ENCODE data around the gene UGT1A7.
"Not testable (repeated sequence)": the region's sequence is repeated elsewhere in the genome, so short reads cannot be mapped to it uniquely, and the experiment has no call there.

Gene UGT1A7

DNA sequence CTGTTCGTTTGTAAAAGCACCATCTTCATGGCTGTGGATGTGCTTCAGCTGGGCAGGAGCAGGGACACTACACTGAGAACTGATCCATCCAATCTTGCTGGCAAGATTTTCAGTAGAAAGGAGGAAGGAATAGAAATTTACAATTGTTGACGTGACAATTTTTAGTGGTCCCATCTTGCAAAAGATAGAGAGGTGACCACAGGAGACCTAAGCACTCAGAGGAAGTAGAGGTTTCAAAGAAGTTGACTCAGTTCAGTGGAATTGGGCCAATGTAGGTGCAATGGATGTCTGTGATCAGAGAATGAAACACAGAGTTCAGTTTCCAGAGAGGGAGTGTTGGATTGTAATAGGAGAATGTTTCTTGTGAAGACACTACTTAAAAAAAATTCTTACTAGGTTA lies 32.4 kb downstream of the UGT1A7 start:
- DNase-seq: no peak

GRCh38 chr2:233718552-233718951 lies 36.9 kb downstream of the UGT1A7 start, which contains the start of gene UGT1A4:
TSS of gene UGT1A4 (plus strand) at chr2:233718736. CDS start at chr2:233718821, 85 bp downstream.
- DNase-seq: no peak

- DNase-seq: no peak
Observed at GRCh38 chr2:233728723-233729301, 47.1 kb downstream of the UGT1A7 start, which contains the start of gene UGT1A3. TSS of gene UGT1A3 (plus strand) at chr2:233729042. CDS start at chr2:233729127, 85 bp downstream.

DNA sequence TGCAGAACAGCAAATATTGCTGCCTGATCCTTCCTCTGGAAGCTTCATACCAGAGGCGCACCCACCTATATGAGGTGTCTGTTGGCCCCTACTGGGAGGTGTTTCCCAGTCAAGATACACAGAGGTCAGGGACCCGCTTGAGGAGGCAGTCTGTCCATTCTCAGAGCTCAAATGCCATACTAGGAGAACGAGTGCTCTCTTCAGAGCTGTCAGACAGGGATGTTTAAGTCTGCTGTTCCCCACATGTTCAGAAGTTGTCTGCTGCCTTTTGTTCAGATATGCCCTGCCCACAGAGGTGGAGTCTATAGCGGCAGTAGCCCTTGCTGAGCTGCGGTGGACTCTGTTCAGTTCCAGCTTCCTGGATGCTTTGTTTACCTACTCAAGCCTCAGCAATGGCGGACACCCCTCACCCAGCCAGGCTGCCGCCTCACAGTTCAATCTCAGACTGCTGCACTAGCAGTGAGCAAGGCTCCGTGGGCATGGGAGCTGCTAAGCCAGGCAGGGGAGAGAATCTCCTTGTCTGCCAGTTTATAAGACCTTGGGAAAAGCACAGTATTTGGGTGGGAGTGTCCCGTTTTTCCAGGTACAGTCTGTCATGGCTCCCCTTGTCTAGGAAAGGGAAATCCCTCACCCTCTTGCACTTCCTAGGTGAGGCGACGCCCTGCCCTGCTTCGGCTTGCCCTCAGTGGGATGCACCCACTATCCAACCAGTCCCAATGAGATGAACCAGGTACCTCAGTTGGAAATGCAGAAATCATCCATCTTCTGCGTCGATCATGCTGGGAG lies 55.4 kb downstream of the UGT1A7 start:
- not testable (repeated sequence) for DNase-seq

DNA sequence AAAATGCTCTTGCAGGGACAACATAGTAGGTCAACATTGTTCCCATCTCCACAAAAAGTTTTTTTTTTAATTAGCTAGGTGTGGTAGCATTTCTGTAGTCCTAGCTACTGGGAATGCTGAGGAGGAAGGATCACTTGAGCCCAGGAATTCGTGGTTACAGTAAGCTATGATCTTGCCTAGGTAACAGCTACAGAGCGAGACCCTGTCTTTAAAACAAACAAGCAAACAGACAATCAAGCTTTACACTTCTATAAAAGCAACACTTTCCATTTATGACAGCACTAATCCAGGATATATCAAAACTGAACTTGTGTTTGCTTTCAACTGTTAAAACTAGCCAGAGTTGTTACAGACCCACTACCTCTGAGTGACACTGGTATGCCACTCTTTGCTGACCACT lies 59.2 kb downstream of the UGT1A7 start:
- DNase-seq: no peak

DNA sequence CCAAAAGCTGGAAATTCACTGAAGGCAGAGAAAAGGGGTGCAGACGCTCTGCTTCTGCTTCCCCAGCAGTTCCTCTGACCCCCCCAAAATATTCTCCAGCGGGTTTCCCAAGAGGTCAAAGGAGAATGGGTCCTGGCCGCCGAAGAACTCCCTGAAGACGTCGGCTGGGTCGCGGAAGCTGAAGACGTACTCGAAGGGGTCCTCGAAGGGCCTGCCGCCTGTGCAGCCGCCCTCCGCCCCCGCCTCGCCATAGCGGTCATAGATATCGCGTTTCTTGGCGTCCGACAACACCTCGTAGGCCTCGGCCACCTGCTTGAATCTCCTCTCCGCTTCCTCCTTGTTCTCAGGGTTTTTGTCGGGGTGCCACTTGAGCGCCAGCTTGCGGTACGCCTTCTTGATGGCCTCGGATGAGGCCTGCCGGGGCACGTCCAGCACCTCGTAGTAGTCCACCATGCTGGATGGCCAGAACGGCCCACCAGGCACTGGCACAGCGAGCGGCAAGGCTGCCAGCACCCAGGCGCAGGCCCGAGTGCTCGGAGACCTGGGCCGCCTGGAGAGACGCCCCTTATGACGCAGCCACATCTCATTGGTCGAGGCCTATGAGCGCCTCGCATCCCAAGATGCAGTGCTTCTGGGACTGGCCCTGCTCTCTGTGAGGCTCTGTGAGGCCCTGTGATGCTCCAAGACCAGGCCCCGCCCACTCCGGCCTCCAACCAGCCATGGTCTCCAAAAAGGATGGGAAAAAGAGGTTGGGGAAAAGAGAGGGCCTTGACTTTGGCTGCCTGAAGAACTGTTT lies 62.0 kb downstream of the UGT1A7 start:
- DNase-seq: no peak

DNA sequence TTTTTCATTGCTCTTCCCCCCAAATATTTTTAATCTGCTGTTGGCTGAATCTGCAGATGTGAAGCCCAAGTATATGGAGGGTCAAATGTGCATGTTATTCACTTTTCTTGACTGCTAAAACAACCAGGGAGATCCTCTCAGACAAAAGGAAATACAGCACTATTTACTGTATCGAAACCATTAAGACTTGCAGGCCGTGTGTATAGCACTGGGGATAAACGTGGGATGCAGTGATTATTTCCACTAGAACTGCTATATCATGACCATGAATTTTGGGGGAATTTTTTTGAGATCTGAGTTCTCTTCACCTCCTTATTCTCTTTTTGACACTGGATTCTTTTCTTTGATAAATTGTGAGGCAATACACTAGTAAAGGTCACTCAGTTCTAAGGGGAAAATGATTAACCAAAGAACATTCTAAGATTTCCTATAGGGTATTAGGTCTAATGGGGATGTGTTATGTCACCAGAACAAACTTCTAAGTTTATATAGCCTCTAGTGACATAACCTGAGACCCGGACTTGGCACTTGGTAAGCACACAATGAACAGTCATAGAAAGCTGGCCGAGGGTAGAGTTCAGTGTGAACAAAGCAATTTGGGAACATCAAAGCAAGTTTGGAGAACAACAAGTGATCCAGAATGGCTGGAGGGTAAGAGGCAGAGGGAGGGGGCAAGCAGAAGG lies 63.5 kb downstream of the UGT1A7 start:
- DNase-seq: no peak

- DNase-seq: not testable (repeated sequence)
Observed at GRCh38 chr2:233745838-233746237, 64.1 kb downstream of the UGT1A7 start.

DNA sequence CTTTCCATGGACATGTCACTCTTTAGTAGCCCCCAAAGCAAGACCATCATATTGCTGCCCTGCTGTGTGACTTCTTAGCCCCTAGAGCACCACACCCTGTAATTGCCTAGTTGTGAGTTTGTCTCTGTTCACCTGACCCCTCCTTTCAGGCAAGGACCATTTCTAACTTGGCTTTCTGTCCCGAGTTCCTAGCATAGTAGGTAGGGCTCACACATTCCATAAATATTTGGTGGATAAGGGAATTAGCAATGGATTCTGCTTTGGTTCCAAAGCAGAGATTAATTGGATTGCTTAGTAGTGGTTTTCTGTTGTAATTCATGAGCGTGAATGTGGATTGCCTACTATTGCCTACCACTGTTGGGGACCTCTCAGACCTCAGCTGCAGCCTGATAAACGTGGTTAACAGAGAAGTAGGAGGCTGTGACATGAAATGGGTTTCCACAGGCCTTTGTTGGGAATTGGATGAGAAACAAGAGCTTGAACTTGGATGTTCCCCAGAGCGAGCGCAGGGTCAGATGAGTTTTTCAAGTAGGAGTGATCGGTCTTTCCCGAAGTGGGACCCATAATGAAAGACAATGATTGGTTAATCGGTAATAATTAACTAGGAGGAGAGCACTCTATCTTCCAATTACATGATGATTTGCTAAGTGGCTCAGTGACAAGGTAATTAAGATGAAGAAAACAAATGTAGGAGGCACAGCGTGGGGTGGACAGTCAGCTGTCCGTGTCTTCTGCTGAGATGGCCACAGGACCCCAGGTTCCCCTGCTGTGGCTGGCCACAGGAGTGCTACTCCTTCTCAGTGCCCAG lies 65.0 kb downstream of the UGT1A7 start:
- no peak for DNase-seq

DNA sequence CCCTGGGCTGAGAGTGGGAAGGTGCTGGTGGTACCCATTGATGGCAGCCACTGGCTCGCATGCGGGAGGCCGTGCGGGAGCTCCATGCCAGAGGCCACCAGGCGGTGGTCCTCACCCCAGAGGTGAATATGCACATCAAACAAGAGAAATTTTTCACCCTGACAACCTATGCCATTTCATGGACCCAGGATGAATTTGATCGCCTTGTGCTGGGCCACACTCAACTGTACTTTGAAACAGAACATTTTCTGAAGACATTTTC lies 65.5 kb downstream of the UGT1A7 start:
- DNase-seq: no peak

GRCh38 chr2:233750689-233751088 lies 69.0 kb downstream of the UGT1A7 start:
- DNase-seq: not testable (repeated sequence)

DNA sequence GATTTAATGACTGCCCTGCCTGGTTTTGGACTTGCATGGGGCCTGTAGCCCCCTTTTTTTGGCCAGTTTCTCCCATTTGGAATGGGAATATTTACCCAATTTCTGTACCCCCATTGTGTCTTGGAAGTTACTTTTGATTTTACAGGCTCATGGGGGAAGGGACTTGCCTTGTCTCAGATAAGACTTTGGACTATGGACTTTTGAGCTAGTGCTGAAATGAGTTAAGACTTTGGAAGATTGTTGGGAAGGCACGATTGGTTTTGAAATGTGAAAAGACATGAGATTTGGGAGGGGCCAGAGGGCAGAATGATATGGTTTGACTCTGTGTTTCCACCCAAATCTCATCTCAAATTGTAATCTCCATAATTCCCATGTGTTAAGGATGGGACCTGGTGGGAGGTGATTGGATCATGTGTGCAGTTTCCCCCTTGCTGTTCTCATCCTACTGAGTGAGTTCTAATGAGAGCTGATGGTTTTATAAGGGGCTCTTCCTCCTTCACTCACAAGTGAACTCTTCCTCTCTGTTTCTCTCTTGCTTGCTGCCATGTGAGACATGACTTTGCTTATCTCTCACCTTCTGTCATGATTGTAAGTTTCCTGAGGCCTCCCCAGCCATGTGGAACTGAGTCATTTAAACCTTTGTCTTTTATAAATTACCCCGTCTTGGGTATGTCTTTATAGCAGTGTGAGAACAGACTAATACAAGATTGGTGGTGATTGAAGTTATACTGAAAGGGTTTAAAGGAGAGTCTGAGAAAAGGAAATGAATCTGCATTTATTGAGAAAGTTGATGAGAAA lies 69.7 kb downstream of the UGT1A7 start:
- DNase-seq: not testable (repeated sequence)

DNA sequence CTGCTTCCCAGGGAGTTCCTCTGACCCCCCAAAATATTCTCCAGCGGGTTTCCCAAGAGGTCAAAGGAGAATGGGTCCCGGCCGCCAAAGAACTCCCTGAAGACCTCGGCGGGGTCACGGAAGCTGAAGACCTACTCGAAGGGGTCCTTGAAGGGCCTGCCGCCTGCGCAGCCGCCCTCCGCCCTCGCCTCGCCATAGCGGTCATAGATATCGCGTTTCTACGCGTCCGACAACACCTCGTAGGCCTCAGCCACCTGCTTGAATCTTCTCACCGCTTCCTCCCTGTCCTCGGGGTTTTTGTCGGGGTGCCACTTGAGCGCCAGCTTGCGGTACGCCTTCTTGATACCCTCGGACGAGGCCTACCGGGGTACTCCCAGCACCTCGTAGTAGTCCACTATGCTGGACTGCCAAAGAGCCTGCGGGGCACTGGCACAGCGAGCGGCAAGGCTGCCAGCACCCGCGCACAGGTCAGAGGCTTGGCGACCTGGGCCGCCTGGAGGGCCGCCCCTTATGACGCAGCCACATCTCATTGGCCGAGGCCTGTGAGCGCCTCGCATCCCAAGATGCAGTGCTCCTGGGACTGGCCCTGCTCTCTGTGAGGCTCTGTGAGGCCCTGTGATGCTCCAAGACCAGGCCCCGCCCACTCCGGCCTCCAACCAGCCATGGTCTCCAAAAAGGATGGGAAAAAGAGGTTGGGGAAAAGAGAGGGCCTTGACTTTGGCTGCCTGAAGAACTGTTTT lies 73.3 kb downstream of the UGT1A7 start:
- DNase-seq: no peak

- no peak for DNase-seq
Observed at GRCh38 chr2:233756429-233757081, 74.9 kb downstream of the UGT1A7 start.

DNA sequence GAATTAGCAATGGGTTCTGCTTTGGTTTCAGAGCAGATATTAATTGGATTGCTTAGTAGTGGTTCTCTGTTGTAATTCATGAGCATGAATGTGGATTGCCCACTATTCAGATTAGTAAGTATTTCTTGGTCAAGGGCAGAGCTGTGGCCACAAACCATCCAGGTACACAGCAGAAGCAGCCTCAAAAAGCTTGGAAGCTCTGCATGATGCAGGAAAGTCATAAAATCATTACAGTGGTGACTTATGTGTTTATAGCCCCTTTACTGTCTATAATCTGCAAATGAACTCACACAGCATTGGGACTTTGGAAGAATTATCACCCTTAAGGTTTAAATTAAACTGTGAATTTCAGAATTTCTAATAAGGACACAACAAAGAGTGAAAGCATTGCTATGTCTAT lies 76.4 kb downstream of the UGT1A7 start:
- no peak for DNase-seq

- DNase-seq: no peak
Observed at GRCh38 chr2:233758849-233759248, 77.1 kb downstream of the UGT1A7 start.

GRCh38 chr2:233760043-233760442 lies 78.3 kb downstream of the UGT1A7 start, which contains the start of gene UGT1A1:
TSS of gene UGT1A1 (plus strand) at chr2:233760270. CDS start at chr2:233760288, 18 bp downstream.
- no peak for DNase-seq

DNA sequence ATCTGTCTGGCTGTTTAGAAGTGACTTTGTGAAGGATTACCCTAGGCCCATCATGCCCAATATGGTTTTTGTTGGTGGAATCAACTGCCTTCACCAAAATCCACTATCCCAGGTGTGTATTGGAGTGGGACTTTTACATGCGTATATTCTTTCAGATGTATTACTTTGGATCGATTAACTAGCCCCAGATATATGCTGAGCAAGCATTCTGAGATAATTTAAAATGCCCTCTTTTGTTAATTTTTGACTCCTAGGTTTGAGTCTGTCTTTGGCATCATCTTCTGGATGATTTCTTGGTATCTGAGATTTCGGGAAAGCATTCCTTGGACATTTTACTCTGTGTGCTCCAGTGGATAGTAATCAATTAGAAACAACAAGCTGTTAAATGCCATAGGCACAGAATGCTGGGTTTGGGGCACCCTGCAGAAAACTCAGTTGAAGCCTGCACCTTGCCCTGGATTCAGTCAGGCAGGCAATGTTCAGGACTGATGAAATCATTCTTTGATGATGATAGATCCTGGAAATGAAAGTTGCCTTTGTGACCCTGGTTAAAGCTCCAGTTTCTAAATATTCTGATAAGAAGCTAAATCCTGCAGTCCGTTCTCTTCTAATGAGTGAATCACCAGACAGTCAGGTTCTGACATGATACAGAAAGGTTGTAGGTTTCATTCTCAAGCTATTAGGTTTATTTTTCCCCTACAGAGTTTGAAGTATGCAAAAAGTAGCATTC lies 79.5 kb downstream of the UGT1A7 start:
- DNase-seq: no peak

DNA sequence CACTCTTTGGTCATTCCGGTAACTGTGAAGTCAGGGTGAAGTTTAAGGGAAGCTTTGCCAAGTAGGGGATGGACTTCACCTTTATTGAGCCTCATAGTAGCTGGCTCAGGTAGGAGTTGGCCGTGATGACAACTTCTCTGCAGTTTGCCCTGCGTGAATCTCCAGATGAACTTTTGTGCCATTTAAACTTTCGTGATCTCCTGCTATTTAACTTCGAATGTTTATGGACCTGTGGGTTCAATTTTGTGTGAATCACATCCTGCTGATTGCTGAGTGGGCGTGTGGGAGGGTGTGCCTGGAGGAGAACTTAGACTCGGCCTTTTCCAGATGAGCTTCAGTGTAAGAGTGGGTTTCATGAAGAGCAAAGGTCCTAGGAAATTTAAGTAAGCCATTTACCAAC lies 82.6 kb downstream of the UGT1A7 start:
- no peak for DNase-seq
